ENCODE measurements around the gene SLC52A1.

The SLC52A1 gene

DNA sequence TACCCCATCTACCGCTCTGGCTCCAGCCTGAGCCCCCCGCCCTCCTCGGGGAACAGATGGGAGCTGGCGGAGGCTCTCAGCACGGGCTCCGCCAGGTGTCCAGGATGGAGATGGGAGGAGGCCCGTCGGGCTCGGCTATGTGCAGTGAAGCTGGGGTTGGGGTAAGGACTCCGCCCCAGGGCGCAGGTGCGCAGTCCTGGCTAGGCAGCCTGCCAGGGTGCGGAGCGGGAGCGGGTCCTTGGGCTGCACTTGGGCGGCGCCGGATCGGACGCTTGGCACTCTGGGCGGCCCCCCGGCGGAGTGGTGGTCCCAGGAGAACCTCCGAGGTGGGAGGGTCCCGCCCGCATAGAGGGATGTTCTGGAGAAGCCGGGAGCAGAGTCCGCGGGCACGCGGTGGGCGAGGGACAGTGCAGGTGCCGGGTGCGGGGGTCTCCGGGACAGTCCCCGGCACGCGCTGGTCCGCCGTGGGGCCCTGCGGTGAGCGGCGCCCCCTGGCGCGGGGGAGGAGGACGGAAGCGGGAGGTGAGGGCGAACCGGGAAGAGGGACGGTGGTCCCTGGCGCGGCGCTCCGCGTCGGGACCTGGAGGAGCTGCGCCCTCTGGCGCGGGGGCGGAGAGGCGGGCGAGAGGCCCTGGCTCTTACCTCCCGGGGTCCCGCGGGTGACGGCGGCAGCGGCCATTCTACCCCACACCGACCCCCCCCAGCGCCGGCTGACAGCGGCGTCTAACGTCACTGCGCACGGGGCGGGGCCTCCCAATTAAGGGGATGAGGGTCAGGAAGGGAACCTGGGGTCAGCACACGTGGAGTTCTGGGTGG, 48.1 kb downstream of the SLC52A1 start, which contains the start of gene CAMTA2:
CAMTA2 (minus strand) TSS at position 725 of the 816 bp plus-strand sequence. CDS start 1,453 bp downstream, outside the sequence.
- peak; percentile 58 for DNase-seq

- DNase-seq, result no peak
These were observed 48.8 kb downstream of the SLC52A1 start for GRCh38 chr17:4986403-4986802.

All from KG1 (cell line).